Left ventricle myocardium inferior (tissue), 1 donor: ENCODE measurements around the gene IQCH. TPM values are rescaled to one million over a fixed set of nuclear protein-coding genes. Genes with fewer than 3 reads are reported as not detected.

Experiments used
- DNase-seq: peaks from one replicate; pipeline ENCODE4 v3.0.0-alpha.2; 2020
- H3K27ac ChIP-seq: fragments of 200-600 bp; replicated peaks from 2 replicates; pipeline ENCODE4 v1.8.0; 2021
- H3K27me3 ChIP-seq: fragments of 200-600 bp; 2 replicates; pipeline ENCODE4 v1.8.0; 2021; ENCODE audit warnings: low read depth
- H3K36me3 ChIP-seq: fragments of 200-600 bp; 2 replicates; pipeline ENCODE4 v1.8.0; 2021
- H3K4me1 ChIP-seq: fragments of 200-600 bp; 2 replicates; pipeline ENCODE4 v1.8.0; 2021
- H3K4me3 ChIP-seq: fragments of 200-600 bp; 2 replicates; pipeline ENCODE4 v1.8.0; 2021; ENCODE audit warnings: mild to moderate bottlenecking, moderate library complexity
- H3K9me3 ChIP-seq: fragments of 200-600 bp; replicated peaks from 2 replicates; pipeline ENCODE4 v1.8.0; 2021
- intact Hi-C: fragments of 100-400 bp; cut with micrococcal nuclease; formaldehyde crosslinking; loops from one replicate; pipeline ENCODE4 v1.11.0; 2022
- total RNA-seq: library from RNA; stranded (reverse); fragmentation: NEBNext Ultra II Directional; extraction: Animal tissue kit (Norgen Biotek cat#: 25700); gene quantifications from one replicate; pipeline ENCODE4 v1.2.1, GENCODE V29; 2021
- TF ChIP-seq, protein P1 (sequence below): fragments of 200-600 bp; IDR thresholded peaks from 2 replicates; pipeline ENCODE4 v1.8.0; 2021; ENCODE audit warnings: antibody characterized with exemption, mild to moderate bottlenecking, borderline replicate concordance
- donor health status: DM: no; HTN: yes; CAD: no; lungs with severe emphysema.

The IQCH gene
- total RNA-seq, 1 donor from 2014 or later = 1.1 TPM

- TF ChIP-seq, protein P1, sequence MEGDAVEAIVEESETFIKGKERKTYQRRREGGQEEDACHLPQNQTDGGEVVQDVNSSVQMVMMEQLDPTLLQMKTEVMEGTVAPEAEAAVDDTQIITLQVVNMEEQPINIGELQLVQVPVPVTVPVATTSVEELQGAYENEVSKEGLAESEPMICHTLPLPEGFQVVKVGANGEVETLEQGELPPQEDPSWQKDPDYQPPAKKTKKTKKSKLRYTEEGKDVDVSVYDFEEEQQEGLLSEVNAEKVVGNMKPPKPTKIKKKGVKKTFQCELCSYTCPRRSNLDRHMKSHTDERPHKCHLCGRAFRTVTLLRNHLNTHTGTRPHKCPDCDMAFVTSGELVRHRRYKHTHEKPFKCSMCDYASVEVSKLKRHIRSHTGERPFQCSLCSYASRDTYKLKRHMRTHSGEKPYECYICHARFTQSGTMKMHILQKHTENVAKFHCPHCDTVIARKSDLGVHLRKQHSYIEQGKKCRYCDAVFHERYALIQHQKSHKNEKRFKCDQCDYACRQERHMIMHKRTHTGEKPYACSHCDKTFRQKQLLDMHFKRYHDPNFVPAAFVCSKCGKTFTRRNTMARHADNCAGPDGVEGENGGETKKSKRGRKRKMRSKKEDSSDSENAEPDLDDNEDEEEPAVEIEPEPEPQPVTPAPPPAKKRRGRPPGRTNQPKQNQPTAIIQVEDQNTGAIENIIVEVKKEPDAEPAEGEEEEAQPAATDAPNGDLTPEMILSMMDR = no peak
- Histone ChIP-seq H3K36me3 (no peaks in the 10 kb centered on the region), H3K9me3 (no peaks in the 10 kb centered on the region), H3K4me1 (peaks cover 38% of the 10 kb centered on the region), H3K4me3 (peak within 1 kb of the TSS; percentile 87), H3K27me3 (no peaks in the 10 kb centered on the region), H3K27ac (peak within 1 kb of the TSS; percentile 99)
- DNase-seq = peak; percentile 84
- intact Hi-C loops = no loop called here
These were observed 266.6 kb downstream of the IQCH start, which contains the start of gene C15orf61 for GRCh38 chr15:67521029-67521782. Gene C15orf61, plus strand, starts transcription at chr15:67521131. Its CDS starts 118 bp downstream, at chr15:67521249.

- Histone ChIP-seq H3K4me1 (peaks cover 38% of the 10 kb centered on the region), H3K36me3 (no peaks in the 10 kb centered on the region), H3K27ac (peak overlapping the region; percentile 99), H3K4me3 (peak overlapping the region; percentile 87), H3K27me3 (no peaks in the 10 kb centered on the region), H3K9me3 (no peaks in the 10 kb centered on the region)
- intact Hi-C loops = no loop called here
- TF ChIP-seq, protein P1 = no peak
- no peak for DNase-seq
These were observed 267.4 kb downstream of the IQCH start for GRCh38 chr15:67521783-67522568.

- no peak for DNase-seq
These were observed 268.7 kb downstream of the IQCH start for GRCh38 chr15:67523330-67523729.

DNA sequence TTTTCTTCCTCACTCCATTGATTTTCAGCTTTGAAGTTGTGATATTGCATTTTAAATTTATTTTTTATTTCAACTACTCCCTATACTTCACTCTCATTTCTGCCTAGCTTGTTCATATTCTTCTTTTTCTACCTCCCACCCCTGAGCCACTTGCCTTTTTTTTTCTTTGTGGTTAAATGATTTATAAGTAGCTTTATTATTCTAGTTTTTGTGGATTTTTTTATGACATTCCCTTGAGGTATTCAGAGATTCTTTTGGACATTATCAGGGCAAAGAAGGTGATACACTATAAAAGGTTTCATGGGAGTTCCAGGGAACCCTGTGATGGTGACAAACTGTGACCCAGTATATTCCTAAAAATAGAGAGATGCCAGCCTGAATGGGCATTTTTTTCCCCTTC is 269.6 kb downstream of the IQCH start:
- H3K27ac ChIP-seq = peak overlapping the region; percentile 16
- intact Hi-C loops = no loop called here
- TF ChIP-seq, protein P1 = no peak
- peaks cover 47% of the 10 kb centered on the region for H3K4me1 ChIP-seq
- no peak overlapping the region for H3K4me3 ChIP-seq
- no peaks in the 10 kb centered on the region for H3K9me3 ChIP-seq
- H3K27me3 ChIP-seq = no peaks in the 10 kb centered on the region
- H3K36me3 ChIP-seq = no peaks in the 10 kb centered on the region
- no peak for DNase-seq

More at GRCh38 chr15:67523330-67523729, 268.7 kb downstream of the IQCH start:
- peak overlapping the region; percentile 99 for H3K27ac ChIP-seq
- TF ChIP-seq, protein P1 = no peak
- peaks cover 41% of the 10 kb centered on the region for H3K4me1 ChIP-seq
- no peaks in the 10 kb centered on the region for H3K9me3 ChIP-seq
- peak overlapping the region; percentile 87 for H3K4me3 ChIP-seq
- intact Hi-C loops = no loop called here
- H3K36me3 ChIP-seq = no peaks in the 10 kb centered on the region
- H3K27me3 ChIP-seq = no peaks in the 10 kb centered on the region

- TF ChIP-seq, protein P1 = no peak
- intact Hi-C loops = no loop called here
These were observed 273.9 kb downstream of the IQCH start for GRCh38 chr15:67528513-67528912.

More at GRCh38 chr15:67528513-67528912, 273.9 kb downstream of the IQCH start:
- Histone ChIP-seq H3K9me3 (no peaks in the 10 kb centered on the region), H3K4me1 (peaks cover 24% of the 10 kb centered on the region), H3K4me3 (no peak overlapping the region), H3K36me3 (no peaks in the 10 kb centered on the region), H3K27ac (no peak overlapping the region), H3K27me3 (no peaks in the 10 kb centered on the region)
- no peak for DNase-seq
